ENCODE results near the gene ST6GALNAC3.

DNA sequence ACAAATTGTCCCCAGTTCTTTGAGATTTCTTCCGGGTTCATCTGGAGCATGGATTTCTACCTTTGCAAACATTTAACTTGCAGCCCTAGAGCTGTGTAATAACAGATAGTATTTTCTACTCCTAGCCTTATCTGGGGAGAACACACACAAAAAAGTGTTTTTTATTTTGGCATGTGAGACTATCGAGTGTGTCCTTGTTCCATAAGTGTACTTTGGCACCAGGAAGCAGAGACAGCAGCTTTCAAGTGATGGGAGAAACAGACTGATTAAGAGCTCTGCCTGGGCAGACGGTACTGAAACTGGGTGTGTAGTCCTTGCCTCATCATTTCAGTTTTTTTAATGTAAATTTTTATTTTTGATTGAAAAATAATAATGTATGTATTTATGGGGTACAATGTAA is 297.4 kb downstream of the ST6GALNAC3 start:
- TF ChIP-seq, protein P1, sequence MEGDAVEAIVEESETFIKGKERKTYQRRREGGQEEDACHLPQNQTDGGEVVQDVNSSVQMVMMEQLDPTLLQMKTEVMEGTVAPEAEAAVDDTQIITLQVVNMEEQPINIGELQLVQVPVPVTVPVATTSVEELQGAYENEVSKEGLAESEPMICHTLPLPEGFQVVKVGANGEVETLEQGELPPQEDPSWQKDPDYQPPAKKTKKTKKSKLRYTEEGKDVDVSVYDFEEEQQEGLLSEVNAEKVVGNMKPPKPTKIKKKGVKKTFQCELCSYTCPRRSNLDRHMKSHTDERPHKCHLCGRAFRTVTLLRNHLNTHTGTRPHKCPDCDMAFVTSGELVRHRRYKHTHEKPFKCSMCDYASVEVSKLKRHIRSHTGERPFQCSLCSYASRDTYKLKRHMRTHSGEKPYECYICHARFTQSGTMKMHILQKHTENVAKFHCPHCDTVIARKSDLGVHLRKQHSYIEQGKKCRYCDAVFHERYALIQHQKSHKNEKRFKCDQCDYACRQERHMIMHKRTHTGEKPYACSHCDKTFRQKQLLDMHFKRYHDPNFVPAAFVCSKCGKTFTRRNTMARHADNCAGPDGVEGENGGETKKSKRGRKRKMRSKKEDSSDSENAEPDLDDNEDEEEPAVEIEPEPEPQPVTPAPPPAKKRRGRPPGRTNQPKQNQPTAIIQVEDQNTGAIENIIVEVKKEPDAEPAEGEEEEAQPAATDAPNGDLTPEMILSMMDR (optimal IDR thresholded peaks at IDR 0.05 in 1 of 3, IDR thresholded peaks at IDR 0.05 in 1 of 3, conservative IDR thresholded peaks at IDR 0.05 in 1 of 3; ENCODE audit: extremely low read depth in 1 of 3, insufficient read depth in 2 of 3, low read length in 3 of 3), result no peak
- no peak for TF ChIP-seq EZH2 (IDR thresholded peaks at IDR 0.05; ENCODE audit: low read length)

All from keratinocyte (primary cell).